WI38 (cell line): ENCODE data around the gene FKBP10.

Source experiments
- H3K4me3 ChIP-seq: 2 replicates; pipeline ENCODE4 v1.5.1; 2011; ENCODE audit warnings: low read depth, mild to moderate bottlenecking, control low read depth, low read length
- TF ChIP-seq, protein P1 (sequence below): IDR thresholded peaks from 2 replicates; pipeline ENCODE4 v1.5.1; 2012; ENCODE audit warnings: low read depth, mild to moderate bottlenecking, control low read depth, low read length

FKBP10 gene

GRCh38 chr17:41812381-41813151 lies at the start of gene FKBP10:
Gene FKBP10, plus strand, starts transcription at chr17:41813004. Its CDS starts 31 bp downstream, at chr17:41813035.
- peak within 1 kb of the TSS; percentile 95 for H3K4me3 ChIP-seq
- TF ChIP-seq, protein P1, sequence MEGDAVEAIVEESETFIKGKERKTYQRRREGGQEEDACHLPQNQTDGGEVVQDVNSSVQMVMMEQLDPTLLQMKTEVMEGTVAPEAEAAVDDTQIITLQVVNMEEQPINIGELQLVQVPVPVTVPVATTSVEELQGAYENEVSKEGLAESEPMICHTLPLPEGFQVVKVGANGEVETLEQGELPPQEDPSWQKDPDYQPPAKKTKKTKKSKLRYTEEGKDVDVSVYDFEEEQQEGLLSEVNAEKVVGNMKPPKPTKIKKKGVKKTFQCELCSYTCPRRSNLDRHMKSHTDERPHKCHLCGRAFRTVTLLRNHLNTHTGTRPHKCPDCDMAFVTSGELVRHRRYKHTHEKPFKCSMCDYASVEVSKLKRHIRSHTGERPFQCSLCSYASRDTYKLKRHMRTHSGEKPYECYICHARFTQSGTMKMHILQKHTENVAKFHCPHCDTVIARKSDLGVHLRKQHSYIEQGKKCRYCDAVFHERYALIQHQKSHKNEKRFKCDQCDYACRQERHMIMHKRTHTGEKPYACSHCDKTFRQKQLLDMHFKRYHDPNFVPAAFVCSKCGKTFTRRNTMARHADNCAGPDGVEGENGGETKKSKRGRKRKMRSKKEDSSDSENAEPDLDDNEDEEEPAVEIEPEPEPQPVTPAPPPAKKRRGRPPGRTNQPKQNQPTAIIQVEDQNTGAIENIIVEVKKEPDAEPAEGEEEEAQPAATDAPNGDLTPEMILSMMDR: no peak

GRCh38 chr17:41763327-41763726 lies 49.5 kb upstream of the FKBP10 start:
- no peak overlapping the region for H3K4me3 ChIP-seq

DNA sequence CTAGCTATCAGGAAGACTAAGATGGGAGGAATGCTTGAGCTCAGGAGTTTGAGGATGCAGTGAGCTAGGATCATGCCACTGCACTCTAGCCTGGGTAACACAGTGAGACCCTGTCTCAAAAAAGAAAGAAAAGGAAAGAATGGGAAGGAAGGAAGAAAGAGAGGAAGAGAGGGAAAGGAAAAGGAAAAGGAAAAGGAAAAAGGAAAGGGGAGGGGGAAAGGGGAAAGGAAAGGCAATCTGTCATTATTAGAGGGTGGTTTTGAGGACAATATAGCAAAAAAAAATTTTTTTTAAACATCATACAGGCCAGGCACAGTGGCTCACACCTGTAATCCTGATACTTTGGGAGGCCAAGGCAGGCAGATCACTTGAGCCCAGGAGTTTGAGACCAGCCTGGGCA lies 46.7 kb upstream of the FKBP10 start:
- no peak overlapping the region for H3K4me3 ChIP-seq
- TF ChIP-seq, protein P1: no peak

More at GRCh38 chr17:41763327-41763726, 49.5 kb upstream of the FKBP10 start:
- TF ChIP-seq, protein P1: no peak

GRCh38 chr17:41767324-41768042 lies 45.3 kb upstream of the FKBP10 start:
- H3K4me3 ChIP-seq: no peak overlapping the region

DNA sequence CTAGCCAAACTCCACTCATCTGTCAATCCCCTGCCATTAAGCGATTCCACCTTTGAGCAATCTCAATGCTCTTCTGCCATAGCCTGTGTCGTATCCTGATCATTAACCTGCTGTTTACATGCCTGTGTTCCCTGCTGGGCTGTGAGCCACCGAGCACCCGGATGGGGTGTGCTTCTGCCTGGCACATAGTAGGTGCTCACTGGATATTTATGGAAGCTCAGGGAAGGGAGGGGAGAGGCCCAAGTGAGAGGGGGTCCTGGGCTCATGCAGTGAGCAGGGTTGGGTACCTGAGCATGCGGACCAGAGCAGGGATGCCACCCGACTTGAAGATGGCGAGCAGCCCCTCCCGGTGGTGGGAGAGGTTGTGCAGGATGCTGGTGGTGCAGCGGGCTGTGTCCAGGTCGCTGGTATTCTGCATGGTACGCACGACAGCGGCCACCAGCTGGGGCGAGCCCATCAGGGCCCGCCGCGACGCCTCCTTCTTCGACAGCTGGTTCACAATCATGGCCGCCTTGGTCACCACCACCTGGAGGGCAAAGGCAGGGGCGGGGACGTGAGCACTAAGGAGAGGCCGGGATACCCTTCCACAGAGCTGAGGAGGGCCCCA lies 44.0 kb upstream of the FKBP10 start:
- TF ChIP-seq, protein P1: no peak
- H3K4me3 ChIP-seq: no peak overlapping the region

More at GRCh38 chr17:41767324-41768042, 45.3 kb upstream of the FKBP10 start:
- TF ChIP-seq, protein P1: no peak

DNA sequence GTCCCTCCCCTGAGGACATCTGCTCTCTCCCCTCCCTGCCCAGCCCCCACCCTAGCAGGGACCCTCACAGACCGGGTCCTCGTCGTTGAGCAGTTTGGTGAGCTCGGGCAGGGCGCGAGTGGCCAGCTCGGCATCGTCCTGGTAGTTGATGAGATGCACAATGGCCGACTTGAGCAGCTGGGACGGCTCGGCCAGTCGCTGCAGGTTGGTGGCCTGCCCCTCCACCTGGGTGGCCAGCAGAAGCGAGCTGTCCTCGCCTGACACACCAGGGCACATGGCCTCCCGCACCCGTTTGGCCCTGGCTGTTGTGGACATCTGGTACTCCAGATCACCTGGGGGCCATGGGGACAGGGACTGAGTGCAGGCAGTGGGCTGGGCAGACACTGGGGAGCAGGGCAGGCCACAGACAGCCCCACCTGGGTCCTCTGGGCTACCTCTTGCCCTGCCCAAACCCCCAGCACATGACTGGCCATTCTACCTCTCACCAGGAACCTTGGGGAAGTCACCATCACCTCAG lies 43.4 kb upstream of the FKBP10 start:
- no peak overlapping the region for H3K4me3 ChIP-seq
- TF ChIP-seq, protein P1: no peak
